GM21360 (cell line): ENCODE results near the gene GLI3.

Experiments used
- ATAC-seq: cut with Tn5 transposase; IDR thresholded peaks from one replicate; pipeline ENCODE4 v1.9.1; 2021; ENCODE audit warnings: mild to moderate bottlenecking, moderate library complexity; ENCODE audit not compliant: unreplicated experiment

The GLI3 gene

DNA sequence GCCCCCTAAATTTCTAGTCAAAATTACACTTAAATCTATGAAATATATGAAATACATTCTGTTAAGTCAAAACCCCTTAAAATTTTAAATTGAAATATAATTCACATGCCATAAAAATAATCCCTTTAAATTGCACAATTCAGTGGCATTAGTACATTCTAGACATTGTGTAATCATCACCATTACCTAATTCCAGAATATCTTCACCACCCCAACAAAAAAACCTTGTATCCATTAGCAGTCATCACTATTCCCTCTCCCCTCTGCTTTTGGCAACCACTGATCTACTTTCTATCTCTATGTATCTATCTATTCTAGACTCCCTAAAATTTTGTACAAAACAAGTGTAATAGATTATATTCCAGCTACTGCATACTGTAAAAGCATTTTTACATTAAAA lies 261.2 kb downstream of the GLI3 start:
- no peak for ATAC-seq

DNA sequence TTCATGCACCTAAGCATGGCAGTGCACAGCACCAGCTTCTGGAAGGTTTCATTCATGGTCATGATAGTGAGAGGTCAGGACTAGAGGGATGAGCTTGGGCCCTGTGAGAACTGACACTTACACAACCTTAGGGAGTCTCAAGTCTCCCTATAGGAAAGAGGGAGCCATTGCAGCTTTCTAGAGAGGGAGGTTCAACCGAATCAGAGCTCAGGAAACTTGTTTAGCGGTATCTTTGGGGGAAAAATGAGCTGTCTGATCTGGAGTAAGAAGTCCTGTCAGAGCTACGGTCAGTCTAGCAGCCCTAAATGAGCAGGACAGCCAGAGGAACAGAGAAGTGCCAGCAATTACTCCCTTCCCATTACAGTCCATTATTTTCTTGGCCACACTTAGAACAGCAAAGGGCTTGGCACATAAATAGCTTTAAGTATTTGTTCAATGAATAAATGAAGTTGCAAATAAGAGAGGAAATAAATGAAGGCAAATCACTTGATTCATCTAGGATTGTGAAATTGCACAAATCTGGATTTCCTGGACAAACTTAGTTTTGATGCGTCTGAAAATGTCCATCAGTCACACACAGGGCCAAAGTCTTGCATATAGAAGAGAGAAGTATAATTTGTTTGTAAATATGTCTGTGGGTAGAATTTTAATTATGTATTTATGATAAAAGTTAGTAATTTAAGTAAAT lies 262.0 kb downstream of the GLI3 start:
- no peak for ATAC-seq

DNA sequence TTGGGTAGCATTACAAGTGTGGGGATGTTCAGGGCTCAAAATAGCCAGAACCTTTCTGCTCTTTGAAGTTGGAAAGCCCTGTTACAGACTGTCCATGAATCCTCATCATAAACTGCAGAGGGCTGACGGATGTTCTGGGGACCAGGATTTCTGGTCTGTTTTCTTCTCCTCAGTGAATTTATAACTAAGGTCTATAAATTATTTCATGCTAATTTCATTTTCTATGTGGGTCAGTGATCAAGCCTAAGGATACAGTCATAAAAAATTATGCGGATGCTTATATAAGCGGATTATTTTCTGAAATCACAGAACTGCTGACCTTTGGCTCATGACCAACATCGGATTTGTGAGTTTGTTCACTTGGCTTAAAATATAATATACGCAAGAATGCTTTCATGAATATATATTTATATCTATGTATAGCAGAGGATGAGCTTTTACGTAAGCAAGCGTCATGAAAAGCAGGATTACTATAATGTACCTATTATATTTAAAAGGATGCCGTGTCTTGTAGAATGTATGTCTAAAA lies 263.7 kb downstream of the GLI3 start:
- no peak for ATAC-seq

DNA sequence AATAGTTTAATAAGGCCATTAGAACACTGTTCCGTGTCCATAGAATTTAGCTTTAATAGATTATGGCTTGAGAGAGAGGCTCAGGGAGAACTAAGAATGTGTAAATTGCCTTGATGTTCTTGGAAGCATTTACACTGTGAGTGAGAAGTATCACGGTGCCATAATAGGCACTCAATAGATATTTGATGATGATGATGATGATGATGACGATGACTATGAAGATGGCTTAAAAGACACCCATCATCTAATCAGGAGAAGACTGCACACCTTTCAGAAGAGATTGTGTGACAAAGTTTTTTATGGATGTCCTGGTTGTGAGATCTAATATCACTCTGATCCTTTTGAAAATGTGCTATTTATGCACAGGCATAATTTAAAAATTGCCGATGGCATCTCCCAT lies 264.2 kb downstream of the GLI3 start:
- no peak for ATAC-seq

DNA sequence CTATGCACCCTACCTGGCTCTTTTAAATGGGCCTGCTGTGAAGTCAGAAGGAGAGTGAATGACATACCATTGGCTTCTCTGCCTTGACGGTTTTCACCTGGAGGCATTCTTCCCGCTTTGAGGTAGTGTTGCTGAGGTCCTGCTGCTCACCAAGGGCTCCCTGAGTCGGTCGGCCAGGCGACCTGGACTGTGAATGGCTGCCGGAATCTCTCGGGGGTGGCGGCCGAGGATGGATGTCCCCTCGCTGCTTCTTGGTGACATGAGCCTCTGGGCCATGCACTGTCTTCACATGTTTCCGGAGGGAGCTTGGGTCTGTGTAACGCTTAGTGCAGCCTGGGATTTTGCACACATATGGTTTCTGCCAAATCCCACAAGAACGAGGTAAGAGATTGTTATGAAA lies 264.7 kb downstream of the GLI3 start:
- ATAC-seq, result no peak

DNA sequence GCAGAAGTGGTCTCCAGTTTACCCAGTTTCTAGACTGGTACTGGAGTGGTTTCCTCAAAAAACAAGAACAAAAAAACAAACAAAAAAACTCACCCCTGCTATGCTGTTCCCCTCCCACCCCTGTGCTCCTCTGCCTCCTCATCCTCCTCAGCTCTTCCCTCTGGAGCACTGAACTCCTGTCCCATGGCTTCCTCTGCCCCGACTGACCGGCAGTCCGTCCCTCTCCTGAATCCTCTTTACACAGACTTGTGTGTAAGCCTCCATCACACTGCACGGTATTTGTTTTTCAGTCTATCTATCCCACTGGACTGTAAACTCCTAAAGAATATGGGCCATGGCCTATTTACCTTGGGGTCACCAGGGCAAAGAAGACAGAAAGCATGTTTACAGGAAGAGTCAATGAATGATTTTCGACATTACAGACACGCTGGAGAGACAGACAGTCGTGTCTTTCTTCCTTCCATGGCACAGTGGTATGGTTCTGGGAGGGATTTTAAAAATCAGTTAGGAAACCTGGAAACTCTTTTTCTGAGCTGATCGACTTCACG lies 265.3 kb downstream of the GLI3 start:
- ATAC-seq, result no peak

DNA sequence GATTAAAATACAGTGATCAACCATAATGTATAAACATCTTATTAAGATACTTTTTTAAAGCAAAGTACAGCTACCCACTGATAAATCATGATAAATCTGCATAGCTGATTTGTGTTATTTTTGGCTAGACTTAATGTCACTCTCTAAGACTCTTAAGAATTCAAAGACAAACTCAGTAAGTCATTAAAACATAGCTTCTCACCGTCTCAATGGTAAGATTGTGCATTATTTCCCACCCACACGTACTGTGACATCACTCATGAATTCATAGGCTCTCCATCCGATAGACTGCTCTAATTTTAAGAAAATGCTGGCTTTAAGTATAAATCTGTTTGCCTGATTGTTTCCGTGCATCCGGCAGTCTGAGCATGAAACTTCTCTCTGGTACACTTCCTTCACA lies 266.1 kb downstream of the GLI3 start:
- no peak for ATAC-seq

DNA sequence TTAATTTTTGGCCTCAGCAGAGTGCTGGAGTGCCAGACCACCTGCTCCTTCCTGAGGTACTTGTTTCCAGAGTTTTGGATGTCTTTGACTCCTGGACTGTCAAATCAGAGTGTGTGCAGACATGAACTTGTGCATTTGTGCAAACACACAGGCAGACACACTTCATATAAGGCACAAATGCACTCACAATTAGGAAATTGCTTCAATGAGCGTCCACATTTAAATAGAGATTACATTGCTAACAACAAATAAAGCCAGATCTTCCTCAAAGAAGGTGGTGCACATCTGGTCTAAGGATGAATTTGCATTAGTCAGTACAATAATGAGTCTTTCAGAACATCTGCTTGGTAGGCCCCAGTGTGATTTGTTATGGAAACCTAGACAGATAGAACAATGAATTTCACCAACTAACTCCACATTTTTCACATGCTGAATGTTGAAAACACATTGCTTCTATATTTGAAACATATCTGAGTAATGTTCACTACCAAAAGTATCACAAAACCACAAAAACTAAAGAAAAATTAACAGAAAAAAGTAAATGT lies 267.4 kb downstream of the GLI3 start:
- no peak for ATAC-seq

DNA sequence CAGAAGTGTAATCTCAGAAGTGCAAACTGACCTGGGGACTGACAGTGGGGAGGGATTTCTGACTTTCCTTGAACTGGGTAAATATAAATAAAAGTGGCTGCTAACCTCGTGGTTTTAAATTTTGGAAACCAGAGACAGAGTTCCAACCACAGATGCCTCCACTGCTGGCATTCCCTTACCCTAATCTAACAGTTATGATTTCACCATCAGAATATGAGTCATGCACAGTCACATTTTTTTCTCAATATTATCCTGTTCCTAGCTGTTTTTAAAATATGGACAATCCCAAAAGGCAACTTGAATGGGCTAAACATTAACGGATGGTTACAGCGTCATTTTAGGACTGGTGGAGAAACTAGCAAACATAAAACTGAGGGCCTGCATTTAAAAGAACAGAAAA lies 269.9 kb downstream of the GLI3 start:
- ATAC-seq, result no peak

DNA sequence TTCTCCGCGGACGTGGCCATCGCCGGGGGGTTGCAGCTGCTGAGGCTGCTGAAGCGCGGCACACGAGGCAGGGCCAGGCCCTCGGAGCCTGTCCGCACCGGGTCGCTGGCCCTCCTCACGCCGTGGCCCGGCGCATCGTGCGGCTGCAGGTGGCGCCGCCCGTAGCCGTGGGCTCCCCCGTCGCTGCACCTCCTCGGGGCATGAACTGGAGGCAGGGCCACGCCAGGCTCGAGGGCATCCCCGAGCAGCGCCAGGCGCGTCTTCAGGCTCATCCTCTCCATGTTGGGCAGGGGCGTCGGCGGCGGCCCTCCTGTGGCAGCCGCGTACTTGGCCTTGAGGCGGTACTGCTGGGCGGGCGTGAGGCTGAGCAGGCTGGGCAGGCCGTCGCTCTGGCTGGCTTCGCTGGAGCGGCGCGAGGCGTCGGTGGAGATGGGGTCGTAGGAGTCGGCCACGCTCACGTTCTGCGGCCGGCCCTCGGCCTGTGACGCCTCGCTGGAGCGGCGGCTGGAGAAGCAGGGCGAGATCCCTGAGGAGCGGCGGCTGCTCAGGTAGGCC lies 271.0 kb downstream of the GLI3 start:
- no peak for ATAC-seq

DNA sequence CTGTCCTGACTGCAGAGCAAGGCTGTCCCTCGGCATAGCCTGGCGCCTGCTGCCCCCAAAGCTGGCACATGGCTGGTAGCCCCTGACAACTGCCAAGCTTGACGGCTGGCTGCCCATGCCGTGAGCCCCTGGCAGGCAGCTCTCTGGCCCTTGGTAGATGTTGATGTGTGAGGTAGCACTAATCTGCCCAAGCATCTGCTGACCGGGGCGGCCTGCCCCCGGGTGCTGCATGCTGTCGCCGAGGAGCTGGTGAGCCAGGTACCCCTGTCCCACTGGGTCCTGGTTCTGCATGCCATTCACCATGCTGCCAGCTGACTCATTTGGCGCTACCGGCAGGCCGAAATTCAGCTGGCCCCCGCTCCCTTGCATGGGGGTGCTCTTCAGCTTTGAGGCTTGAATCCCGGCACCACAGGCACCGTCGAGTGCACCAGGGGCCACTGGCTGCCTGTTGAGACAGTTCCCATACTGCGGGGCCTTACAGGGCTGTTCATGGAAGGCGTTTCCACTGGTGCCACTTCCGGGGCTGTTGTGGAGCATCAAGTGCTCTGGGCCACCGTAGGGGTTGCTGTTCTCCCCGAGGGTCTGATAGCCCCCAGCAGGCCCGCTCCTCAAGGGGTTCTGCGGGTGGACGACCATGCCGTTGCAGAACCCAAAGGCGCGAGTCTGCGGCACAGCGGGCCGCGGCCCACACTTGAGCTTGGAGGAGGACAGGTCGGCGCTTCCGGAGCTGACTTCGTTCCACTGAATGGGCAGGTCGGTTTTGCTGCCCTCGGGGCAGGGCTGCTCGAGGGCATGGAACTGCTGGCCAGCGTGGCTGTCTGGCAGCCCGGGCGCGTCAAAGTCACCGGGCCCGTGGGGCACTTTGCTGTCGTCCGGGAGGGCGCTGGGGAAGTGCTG lies 271.9 kb downstream of the GLI3 start:
- ATAC-seq, result no peak

DNA sequence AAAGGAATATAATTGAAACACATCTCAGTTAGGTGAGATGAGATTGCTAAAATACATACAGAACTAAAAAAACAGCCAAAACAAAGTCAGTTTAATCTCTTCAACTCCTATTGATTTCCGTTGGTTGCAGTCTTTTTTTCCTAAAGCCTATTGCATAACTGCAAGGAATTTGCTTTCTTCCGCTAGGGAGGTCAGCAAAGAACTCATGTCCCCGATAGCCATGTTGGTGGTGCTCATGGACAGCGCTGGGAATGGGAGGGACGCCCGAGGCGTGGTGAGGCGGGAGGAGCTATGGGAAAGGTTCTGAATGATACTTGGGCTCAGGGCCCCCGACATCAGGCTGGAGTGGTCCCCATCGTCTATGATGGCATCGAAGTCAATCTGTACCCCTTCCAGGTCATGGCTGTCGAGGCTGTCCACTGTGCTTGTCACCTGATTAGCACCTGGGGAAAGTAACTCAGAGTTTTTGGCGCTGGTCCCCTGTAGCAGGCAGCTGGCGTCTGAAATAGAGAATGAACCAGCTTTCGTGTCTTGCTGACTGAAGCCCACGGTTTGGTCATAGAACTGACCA lies 272.7 kb downstream of the GLI3 start:
- ATAC-seq, result no peak

DNA sequence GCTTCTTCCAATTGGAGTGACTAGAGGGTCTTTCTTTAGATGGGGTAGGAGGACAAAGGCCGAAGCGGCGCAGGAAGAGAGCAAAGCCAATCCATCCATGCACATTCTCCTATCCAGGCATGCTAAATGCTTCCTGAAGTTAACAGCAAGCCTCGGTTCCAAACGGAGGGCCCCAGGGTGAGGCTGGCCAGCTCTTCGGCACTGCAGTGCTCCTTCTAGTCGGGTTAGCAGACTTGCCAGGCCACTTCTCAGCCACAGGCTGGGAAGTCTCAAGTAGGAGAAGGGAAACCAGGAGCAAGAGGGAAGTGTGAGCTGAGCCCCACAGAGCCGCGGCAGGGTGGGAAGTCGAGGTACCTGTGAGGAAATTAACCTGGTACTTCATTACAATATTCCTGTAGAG lies 280.3 kb downstream of the GLI3 start:
- no peak for ATAC-seq

DNA sequence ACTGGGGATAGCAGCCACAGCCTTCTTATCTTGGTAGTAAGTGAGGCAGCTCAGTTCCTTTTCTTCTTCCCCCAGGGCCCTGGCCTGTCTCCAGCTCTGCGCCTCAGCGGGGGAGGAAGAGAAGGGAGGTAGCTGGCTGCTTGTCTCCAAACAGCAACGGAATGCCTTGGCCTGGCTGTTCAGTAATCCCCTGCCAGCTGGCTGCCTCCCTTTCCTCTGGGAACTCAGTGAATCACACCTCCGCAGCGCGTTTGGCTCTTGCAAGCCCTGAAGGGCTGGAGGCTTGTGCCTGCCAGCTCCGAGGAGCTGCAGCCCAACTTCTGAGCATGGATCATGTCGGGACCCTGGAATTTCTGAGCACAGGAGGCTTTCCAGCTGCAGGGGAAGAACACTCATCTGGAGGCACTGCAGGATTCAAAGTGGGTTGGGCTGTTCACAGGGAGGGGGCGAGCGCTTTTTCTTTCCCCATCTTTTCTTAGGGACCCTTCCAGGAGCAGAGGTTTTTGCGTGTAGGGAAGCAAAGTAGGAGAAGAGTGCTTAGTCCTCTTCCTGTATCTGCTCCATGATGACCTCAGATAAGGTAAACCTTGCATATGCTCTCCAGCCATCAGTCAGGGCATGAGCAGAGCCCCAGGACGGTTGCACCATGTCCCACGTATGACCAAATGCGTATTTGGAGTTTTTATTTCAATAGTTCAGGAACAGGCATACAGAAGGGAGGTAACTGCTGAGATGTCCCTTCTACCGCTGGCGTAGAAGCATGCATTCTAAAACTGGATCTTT lies 280.9 kb downstream of the GLI3 start:
- no peak for ATAC-seq

DNA sequence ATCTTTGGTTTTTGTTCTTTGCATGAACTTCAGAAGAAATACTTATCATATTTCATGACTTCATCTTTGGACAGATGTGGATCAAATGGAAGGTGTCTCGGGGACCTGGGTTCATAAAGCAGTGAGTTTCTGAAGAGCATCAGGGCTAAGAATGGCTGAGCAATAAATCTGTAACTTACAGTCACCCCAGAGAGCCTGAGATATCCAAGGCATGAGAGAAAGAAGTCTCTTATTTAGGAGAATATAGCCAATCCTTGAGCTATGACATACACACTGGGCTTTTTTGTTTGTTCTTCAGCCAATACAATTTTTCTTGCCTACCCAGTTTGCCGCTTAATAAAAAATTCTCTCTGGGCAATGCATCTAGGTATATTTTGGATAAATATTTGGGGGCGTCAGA lies 281.6 kb downstream of the GLI3 start:
- no peak for ATAC-seq

DNA sequence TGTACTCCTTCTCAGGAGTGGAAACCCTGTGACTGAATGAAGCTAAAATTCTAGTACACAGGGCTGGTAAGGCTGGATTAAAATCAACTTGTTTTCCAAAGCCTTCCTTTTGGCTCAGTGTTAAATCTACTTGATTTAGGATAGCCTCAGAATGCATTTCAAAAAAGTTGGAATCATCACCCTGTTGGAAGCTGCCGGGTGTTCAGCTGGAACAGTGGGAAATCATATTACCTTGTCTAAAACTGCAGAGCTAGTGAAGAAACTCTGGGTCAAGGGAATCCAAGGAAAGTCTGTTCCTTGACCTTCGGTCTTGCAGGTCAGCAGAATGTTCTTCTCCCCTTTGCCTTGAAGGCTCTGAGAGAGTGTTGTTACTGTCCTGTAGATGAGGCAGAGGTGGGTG lies 282.0 kb downstream of the GLI3 start:
- ATAC-seq, result no peak

DNA sequence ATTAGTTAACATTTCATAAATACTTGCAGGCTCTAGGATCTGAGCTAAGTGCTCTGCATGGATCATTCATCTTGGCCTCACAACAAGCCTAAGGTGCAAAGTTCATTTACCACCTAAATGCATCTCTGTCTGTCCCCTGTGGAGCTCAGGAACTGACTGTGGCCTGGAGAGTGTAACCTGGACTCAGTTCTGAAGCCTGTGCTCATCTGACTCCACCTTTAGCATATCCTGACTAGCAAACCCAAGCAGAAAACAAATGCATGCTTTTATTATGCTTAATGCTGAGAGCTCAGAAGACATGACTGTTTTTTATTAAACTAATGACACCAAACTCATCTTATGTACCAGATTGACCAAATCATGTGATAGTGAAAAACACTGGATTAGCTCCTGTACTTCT lies 288.5 kb downstream of the GLI3 start:
- no peak for ATAC-seq

DNA sequence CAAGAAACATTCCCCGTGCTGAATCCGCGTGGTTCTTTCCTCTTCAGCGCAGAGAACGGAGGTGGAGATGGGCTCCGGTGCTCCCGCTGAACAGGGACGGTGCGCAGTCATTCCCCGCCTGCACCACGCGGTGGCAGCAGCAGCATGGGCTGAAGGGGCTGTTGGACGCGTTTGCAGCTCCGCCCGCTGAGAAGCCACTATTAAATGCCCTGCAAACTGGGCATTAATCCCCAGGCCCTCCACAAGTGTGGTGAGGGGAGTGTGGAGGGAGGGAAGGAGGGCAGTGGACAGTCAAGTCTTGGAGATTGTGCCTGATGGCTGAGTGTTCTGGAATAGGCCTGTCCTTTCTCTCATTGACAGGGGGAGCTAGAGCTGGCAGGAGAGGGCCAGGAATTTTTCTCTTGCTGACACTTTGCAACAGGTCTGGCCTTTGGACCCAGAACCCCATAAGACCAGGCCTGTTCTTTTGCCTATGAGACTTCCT lies 293.9 kb downstream of the GLI3 start:
- ATAC-seq, result peak; percentile 85

DNA sequence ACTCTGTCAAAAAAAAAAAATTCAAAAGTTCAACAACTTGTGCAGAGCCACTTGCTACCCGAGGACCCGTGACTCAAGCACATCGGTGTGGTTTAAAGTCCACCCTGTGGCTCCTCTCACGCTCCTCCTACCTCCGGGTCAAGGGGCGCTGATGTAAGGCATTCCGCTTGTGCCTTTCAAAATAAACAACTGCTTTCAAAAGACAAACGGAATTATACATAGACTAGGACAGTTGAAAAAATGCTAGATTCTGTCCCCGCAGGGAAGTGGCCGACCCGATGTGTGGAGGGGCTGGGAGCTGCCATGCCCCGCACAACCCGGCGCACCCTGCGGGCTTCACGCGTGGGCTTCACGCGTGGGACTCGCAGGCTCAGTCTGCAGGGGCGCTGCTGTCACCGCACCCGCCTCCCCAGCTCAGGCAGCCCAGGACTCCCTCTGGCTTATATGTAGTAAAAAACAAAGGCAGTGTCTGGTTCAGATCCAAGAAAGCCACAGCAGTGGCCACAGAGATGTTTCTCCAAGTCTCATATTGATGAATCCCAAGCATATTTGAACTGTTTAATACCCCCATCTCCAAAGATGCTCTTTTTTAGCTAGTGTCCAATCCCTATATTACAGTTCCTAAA lies 294.4 kb downstream of the GLI3 start:
- ATAC-seq, result peak; percentile 14
